Skin epidermis (tissue), 12 donors: ENCODE data around the gene ANKRD62.

ENCODE experiments used
- H3K27ac ChIP-seq, 21 experiments: fragments of 200-600 bp; sonication (generic) in 11 of 21; one replicate each; pipeline ENCODE4 v1.5.0; 2020; ENCODE audit warnings: mild to moderate bottlenecking in 3 of 21, inconsistent platforms in 2 of 21, moderate library complexity in 2 of 21
- H3K4me3 ChIP-seq, 7 experiments: fragments of 200-600 bp; sonication (generic) in 2 of 7; one replicate each; pipeline ENCODE4 v1.5.0; 2020; ENCODE audit warnings: inconsistent platforms in 2 of 7, mild to moderate bottlenecking in 2 of 7, moderate library complexity in 1 of 7

Gene ANKRD62

DNA sequence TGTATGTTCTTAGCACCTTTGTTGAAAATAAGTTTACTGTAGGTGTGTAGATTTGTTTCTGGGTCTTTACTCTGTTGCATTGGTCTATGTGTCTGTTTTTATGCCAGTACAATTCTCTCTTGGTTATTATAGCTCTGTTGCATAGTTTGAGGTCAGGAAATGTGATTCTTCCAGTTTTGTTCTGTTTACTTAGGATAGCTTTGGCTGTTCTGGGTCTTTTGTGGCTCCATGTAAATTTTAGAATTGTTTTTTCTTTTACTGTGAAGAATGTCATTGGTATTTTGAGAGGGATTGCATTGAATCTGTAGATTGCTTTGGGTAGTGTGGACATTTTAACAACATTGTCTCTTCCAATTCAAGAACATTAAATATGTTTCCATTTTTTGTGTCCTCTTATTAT, 69.1 kb downstream of the ANKRD62 start:
- Histone ChIP-seq H3K27ac (no peak overlapping the region), H3K4me3 (no peak overlapping the region)

DNA sequence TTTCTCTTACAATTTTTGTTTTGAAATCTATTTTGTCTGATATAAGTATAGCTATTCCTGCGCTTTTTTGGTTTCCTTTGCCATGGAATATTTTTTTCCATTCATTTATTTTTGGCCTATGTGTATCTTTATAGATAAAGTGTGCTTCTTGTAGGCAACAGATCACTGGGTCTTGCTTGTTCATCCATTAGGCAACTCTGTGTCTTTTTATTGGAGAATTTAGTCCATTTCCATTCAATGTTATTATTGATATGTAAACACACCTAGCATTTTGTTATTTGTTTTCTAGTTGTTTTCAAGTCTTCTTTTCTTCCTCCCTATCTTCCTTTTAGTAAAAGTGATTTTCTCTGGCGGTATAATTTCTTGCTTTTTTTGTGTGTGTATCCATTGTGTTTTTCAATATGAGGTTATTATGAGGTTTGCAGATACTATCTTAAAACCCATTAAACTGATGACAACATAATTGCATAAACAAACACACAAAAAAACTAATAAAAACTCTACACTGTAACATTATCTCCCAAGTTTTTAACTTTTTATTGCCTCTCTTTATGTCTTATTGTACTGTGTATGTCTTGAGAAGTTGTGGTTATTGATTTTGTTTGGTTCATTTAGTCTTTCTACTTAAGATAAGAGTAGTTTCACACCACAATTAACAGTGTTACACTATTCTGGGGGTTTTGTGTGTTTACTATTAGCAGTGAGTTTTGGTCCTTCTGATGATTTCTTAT, 71.6 kb downstream of the ANKRD62 start:
- no peak overlapping the region for H3K27ac ChIP-seq
- H3K4me3 ChIP-seq, result no peak overlapping the region
